T-helper 2 cell treated with Interferon-gamma antibody and Interleukin-4, amounts not matched to agents 100 ng/mL and 5 ng/mL, for 36 hours (primary cell): Measurements from ENCODE around the gene ADO. TPM values are rescaled to one million over a fixed set of nuclear protein-coding genes. Genes with fewer than 3 reads are reported as not detected.

Experiments used
- intact Hi-C: fragments of 100-400 bp; cut with micrococcal nuclease; formaldehyde crosslinking; loops from one replicate; pipeline ENCODE4 v1.15.1; 2023
- total RNA-seq: library from RNA; stranded (reverse); gene quantifications from 2 replicates; pipeline ENCODE4 v1.2.3, GENCODE V29; 2022

ADO gene
- total RNA-seq, 1 donor from 2014 or later: 20.2 TPM

- intact Hi-C loops: loop anchor here (2.0 to 10.0 kb wide), 10 partner anchors 288 to 908 kb away; partner anchors contain the start of genes REEP3 and RTKN2
Measured at GRCh38 chr10:62817121-62817765, 12.7 kb downstream of the ADO start.

- intact Hi-C loops: loop anchor here (1.0 to 10.0 kb wide), 15 partner anchors 208 to 907 kb away; partner anchors contain the start of genes REEP3 and RTKN2
Measured at GRCh38 chr10:62817766-62818425, 13.4 kb downstream of the ADO start.

GRCh38 chr10:62818426-62819011, 14.0 kb downstream of the ADO start:
- intact Hi-C loops: loop anchor here (1.0 to 10.0 kb wide), 11 partner anchors 208 to 906 kb away; partner anchors contain the start of genes REEP3 and RTKN2

- intact Hi-C loops: loop anchor here (2.0 to 10.0 kb wide), 7 partner anchors 339 to 905 kb away; partner anchors contain the start of genes REEP3 and RTKN2
Measured at GRCh38 chr10:62819141-62819920, 14.8 kb downstream of the ADO start.

- intact Hi-C loops: no loop called here
Measured at GRCh38 chr10:62820586-62820985, 16.1 kb downstream of the ADO start.

- intact Hi-C loops: no loop called here
Measured at GRCh38 chr10:62826273-62826672, 21.8 kb downstream of the ADO start.

GRCh38 chr10:62829622-62830021, 25.1 kb downstream of the ADO start:
- intact Hi-C loops: no loop called here

- intact Hi-C loops: no loop called here
Measured at GRCh38 chr10:62830679-62831078, 26.2 kb downstream of the ADO start.

- intact Hi-C loops: no loop called here
Measured at GRCh38 chr10:62831346-62831745, 26.8 kb downstream of the ADO start.

GRCh38 chr10:62839590-62839989, 35.1 kb downstream of the ADO start:
- intact Hi-C loops: no loop called here

- intact Hi-C loops: no loop called here
Measured at GRCh38 chr10:62842983-62843382, 38.5 kb downstream of the ADO start.

- intact Hi-C loops: no loop called here
Measured at GRCh38 chr10:62843600-62843999, 39.1 kb downstream of the ADO start.

GRCh38 chr10:62844280-62845011, 39.9 kb downstream of the ADO start:
- intact Hi-C loops: no loop called here

GRCh38 chr10:62847433-62847832, 42.9 kb downstream of the ADO start:
- intact Hi-C loops: no loop called here

GRCh38 chr10:62850646-62851045, 46.1 kb downstream of the ADO start:
- intact Hi-C loops: loop anchor here (5.0 to 10.0 kb wide), 3 partner anchors 144 to 284 kb away; partner anchors contain the start of gene NRBF2

GRCh38 chr10:62851442-62851841, 46.9 kb downstream of the ADO start:
- intact Hi-C loops: loop anchor here (5.0 to 10.0 kb wide), 3 partner anchors 143 to 283 kb away; partner anchors contain the start of gene NRBF2

GRCh38 chr10:62852961-62853702, 48.6 kb downstream of the ADO start:
- intact Hi-C loops: loop anchor here (1.0 to 10.0 kb wide), 6 partner anchors 142 to 804 kb away; partner anchors contain the start of gene NRBF2

- intact Hi-C loops: loop anchor here (1.0 to 10.0 kb wide), 6 partner anchors 141 to 805 kb away; partner anchors contain the start of gene NRBF2
Measured at GRCh38 chr10:62853710-62854109, 49.2 kb downstream of the ADO start.

GRCh38 chr10:62856021-62856420, 51.5 kb downstream of the ADO start:
- intact Hi-C loops: loop anchor here (1.0 to 10.0 kb wide), 8 partner anchors 40 to 1104 kb away; partner anchors contain the start of genes EGR2 and NRBF2
